ENCODE data around the gene ASXL3.

DNA sequence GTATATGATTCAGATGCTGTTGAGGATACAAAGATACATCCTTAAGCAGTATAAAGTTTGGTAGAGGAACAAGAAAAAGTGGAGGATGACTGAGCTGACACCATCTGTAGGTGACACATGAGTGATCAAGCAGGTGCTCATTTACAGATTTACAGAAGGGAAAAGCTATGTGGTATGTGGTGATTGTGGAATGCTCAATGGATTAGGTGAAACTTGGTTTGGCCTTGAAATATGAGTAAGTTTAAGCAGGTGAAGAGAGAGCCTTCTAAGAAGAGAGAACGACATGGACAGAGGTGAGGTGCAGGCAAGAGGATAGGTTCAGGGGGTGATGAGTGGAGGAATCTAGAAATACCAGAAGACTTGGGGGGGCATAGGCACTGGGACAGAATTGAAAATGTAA is 5.9 kb downstream of the ASXL3 start:
- TF ChIP-seq, protein P1, sequence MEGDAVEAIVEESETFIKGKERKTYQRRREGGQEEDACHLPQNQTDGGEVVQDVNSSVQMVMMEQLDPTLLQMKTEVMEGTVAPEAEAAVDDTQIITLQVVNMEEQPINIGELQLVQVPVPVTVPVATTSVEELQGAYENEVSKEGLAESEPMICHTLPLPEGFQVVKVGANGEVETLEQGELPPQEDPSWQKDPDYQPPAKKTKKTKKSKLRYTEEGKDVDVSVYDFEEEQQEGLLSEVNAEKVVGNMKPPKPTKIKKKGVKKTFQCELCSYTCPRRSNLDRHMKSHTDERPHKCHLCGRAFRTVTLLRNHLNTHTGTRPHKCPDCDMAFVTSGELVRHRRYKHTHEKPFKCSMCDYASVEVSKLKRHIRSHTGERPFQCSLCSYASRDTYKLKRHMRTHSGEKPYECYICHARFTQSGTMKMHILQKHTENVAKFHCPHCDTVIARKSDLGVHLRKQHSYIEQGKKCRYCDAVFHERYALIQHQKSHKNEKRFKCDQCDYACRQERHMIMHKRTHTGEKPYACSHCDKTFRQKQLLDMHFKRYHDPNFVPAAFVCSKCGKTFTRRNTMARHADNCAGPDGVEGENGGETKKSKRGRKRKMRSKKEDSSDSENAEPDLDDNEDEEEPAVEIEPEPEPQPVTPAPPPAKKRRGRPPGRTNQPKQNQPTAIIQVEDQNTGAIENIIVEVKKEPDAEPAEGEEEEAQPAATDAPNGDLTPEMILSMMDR (conservative IDR thresholded peaks at IDR 0.05; ENCODE audit: low read depth, low read length), result no peak
- TF ChIP-seq EZH2 (IDR thresholded peaks at IDR 0.05; ENCODE audit: low read length, unreplicated experiment), result no peak
